A549 (cell line): ENCODE measurements around the gene DCAF7. TPM values are rescaled to one million over a fixed set of nuclear protein-coding genes. Genes with fewer than 3 reads are reported as not detected.

Source experiments
- ATAC-seq, 2 experiments: fragments of 200-7000 bp in 1 of 2; fragments of >200 bp in 1 of 2; cut with Nextera tagmentation in 1 of 2; cut with Tn5 transposase in 1 of 2; 3 replicates each; pipeline versions ENCODE4 v1.8.0 to v1.9.1; 2018 to 2020; ENCODE audit warnings: mild to moderate bottlenecking in 1 of 2, moderate library complexity in 1 of 2
- CTCF ChIA-PET: fragments of 300-600 bp; sonication (Branson Sonifier 250); formaldehyde crosslinking; extraction: SDS; loops from one replicate; lab custom pipeline; 2021; ENCODE audit warnings: antibody characterized with exemption, inconsistent platforms; lab: Yijun Ruan, JAX
- POLR2A ChIA-PET: fragments of 350-600 bp; formaldehyde crosslinking; extraction: SDS; loops from one replicate; lab custom pipeline; 2021; ENCODE audit warnings: antibody characterized with exemption, inconsistent platforms; lab: Yijun Ruan, JAX
- DNase-seq, 2 experiments: peaks; one replicate each; pipeline versions ENCODE4 v3.0.0 to v3.0.0-alpha.2; 2011 to 2016; ENCODE audit warnings: low read depth in 1 of 2, low spot score in 1 of 2
- FAIRE-seq: peaks from 2 replicates; lab custom pipeline; 2011; peaks lifted over from hg19 to GRCh38; lab: Jason Lieb, UNC
- H3K27ac ChIP-seq, 2 experiments: fragments of >200 bp; sonication (Bioruptor Twin); formaldehyde crosslinking; 3 replicates each; pipeline ENCODE4 v1.5.1; 2016 to 2017
- H3K4me1 ChIP-seq: fragments of >200 bp; sonication (Bioruptor Twin); formaldehyde crosslinking; 3 replicates; pipeline ENCODE4 v1.6.1; 2016
- H3K4me2 ChIP-seq: fragments of >200 bp; sonication (Bioruptor Twin); formaldehyde crosslinking; 3 replicates; pipeline ENCODE4 v1.6.1; 2016
- H3K4me3 ChIP-seq: fragments of >200 bp; sonication (Bioruptor Twin); formaldehyde crosslinking; 3 replicates; pipeline ENCODE4 v1.5.1; 2016
- H3K9me3 ChIP-seq: fragments of >200 bp; sonication (Bioruptor Twin); formaldehyde crosslinking; 3 replicates; pipeline ENCODE4 v1.6.1; 2016
- BHLHE40 ChIP-seq: IDR thresholded peaks from 2 replicates; pipeline ENCODE4 v1.6.1; 2012; ENCODE audit warnings: low read depth, low read length, inconsistent platforms
- CHD2 ChIP-seq: fragments of 150-350 bp; IDR thresholded peaks from 2 replicates; pipeline ENCODE4 v1.6.1; 2014; ENCODE audit warnings: low read length; ENCODE audit not compliant: partially characterized antibody
- CHD4 ChIP-seq: fragments of 200-600 bp; sonication (generic); IDR thresholded peaks from 2 replicates; pipeline ENCODE4 v1.6.1; 2016; ENCODE audit warnings: antibody characterized with exemption, mild to moderate bottlenecking, borderline replicate concordance
- EHMT2 ChIP-seq: fragments of 200-600 bp; sonication (generic); IDR thresholded peaks from 2 replicates; pipeline ENCODE4 v1.6.1; 2016; ENCODE audit warnings: antibody characterized with exemption, low read depth, mild to moderate bottlenecking, moderate library complexity
- EP300 ChIP-seq, 2 experiments: fragments of >200 bp; sonication (Bioruptor Twin); formaldehyde crosslinking; IDR thresholded peaks; 2 replicates in 1 of 2; 3 replicates in 1 of 2; pipeline ENCODE4 v1.6.1; 2016 to 2017
- ESRRA ChIP-seq: fragments of 150-350 bp; IDR thresholded peaks from 2 replicates; pipeline ENCODE4 v1.6.1; 2014; ENCODE audit warnings: mild to moderate bottlenecking, low read length, borderline replicate concordance
- FOXS1 ChIP-seq: fragments of 250-450 bp; sonication (Bioruptor Pico); IDR thresholded peaks from 2 replicates; pipeline ENCODE4 v1.5.0; 2020; ENCODE audit warnings: mild to moderate bottlenecking, moderate library complexity
- GATA3 ChIP-seq: IDR thresholded peaks from 2 replicates; pipeline ENCODE4 v1.6.1; 2012; ENCODE audit warnings: borderline replicate concordance
- HMGXB4 ChIP-seq: fragments of 250-450 bp; sonication (Bioruptor Pico); IDR thresholded peaks from 2 replicates; pipeline ENCODE4 v1.5.0; 2021; ENCODE audit warnings: mild to moderate bottlenecking, moderate library complexity, borderline replicate concordance
- HOXB13 ChIP-seq: fragments of 250-450 bp; sonication (Bioruptor Pico); IDR thresholded peaks from 2 replicates; pipeline ENCODE4 v1.5.0; 2020; ENCODE audit warnings: low read depth, mild to moderate bottlenecking, moderate library complexity
- HOXB5 ChIP-seq: fragments of 250-450 bp; sonication (Bioruptor Pico); IDR thresholded peaks from 2 replicates; pipeline ENCODE4 v1.5.0; 2020; ENCODE audit warnings: mild to moderate bottlenecking, moderate library complexity
- JUN ChIP-seq, 2 experiments: fragments of >200 bp; sonication (Bioruptor Twin); formaldehyde crosslinking; IDR thresholded peaks; 2 replicates in 1 of 2; 3 replicates in 1 of 2; pipeline ENCODE4 v1.6.1; 2016 to 2017
- MAX ChIP-seq: IDR thresholded peaks from 2 replicates; pipeline ENCODE4 v1.6.1; 2012
- PBX3 ChIP-seq: IDR thresholded peaks from 2 replicates; pipeline ENCODE4 v1.6.1; 2012
- PHF8 ChIP-seq: fragments of 200-600 bp; sonication (generic); IDR thresholded peaks from 2 replicates; pipeline ENCODE4 v1.6.1; 2016; ENCODE audit warnings: low read depth, mild to moderate bottlenecking, antibody characterized with exemption, moderate library complexity, borderline replicate concordance
- RAD21 ChIP-seq, 2 experiments: fragments of >200 bp in 1 of 2; sonication (Bioruptor Twin) in 1 of 2; formaldehyde crosslinking in 1 of 2; IDR thresholded peaks in 1 of 2; conservative IDR thresholded peaks in 1 of 2; 2 replicates in 1 of 2; 3 replicates in 1 of 2; pipeline ENCODE4 v1.6.1; 2012 to 2018; ENCODE audit warnings: inconsistent platforms in 1 of 2
- RARB ChIP-seq: fragments of 250-450 bp; sonication (Bioruptor Pico); IDR thresholded peaks from 2 replicates; pipeline ENCODE4 v1.8.0; 2021; ENCODE audit warnings: mild to moderate bottlenecking, moderate library complexity
- REST ChIP-seq: fragments of 200-600 bp; sonication (generic); IDR thresholded peaks from 2 replicates; pipeline ENCODE4 v1.6.1; 2016; ENCODE audit warnings: antibody characterized with exemption, mild to moderate bottlenecking, moderate library complexity
- RFX5 ChIP-seq: fragments of 450-650 bp; IDR thresholded peaks from 2 replicates; pipeline ENCODE4 v1.7.1; 2014; ENCODE audit warnings: antibody characterized with exemption, mild to moderate bottlenecking, moderate library complexity
- RNF2 ChIP-seq: fragments of 200-600 bp; sonication (generic); IDR thresholded peaks from 2 replicates; pipeline ENCODE4 v1.6.1; 2016; ENCODE audit warnings: low read depth, mild to moderate bottlenecking, antibody characterized with exemption, moderate library complexity, borderline replicate concordance
- USF2 ChIP-seq: fragments of 450-650 bp; IDR thresholded peaks from 2 replicates; pipeline ENCODE4 v1.6.1; 2014; ENCODE audit warnings: antibody characterized with exemption
- ZC3H11A ChIP-seq: fragments of 450-650 bp; IDR thresholded peaks from 2 replicates; pipeline ENCODE4 v1.6.1; 2014; ENCODE audit warnings: antibody characterized with exemption, mild to moderate bottlenecking
- ZFP36 ChIP-seq: fragments of 450-650 bp; IDR thresholded peaks from 2 replicates; pipeline ENCODE4 v1.6.1; 2014; ENCODE audit warnings: borderline replicate concordance; ENCODE audit not compliant: partially characterized antibody
- ZNF302 ChIP-seq: fragments of 250-450 bp; sonication (Bioruptor Pico); IDR thresholded peaks from 2 replicates; pipeline ENCODE4 v1.9.0; 2021; ENCODE audit warnings: inconsistent platforms, mild to moderate bottlenecking, moderate library complexity
- WGBS: methylation state at CpG from one replicate; pipeline ENCODE4 v1.1.6; 2017; ENCODE audit errors: missing lambda C conversion rate; 5-methylcytosine and 5-hydroxymethylcytosine counted together
- polyA plus RNA-seq, 4 experiments: library from polyadenylated mRNA; depleted of rRNA in 3 of 4; stranded (reverse); fragments of >200 nt; fragmentation: RNase III in 1 of 4; extraction: RNeasy Plus Mini Kit Qiagen cat#74134 plus additional on column Dnase treatment in 1 of 4; gene quantifications; 2 replicates in 3 of 4; 3 replicates in 1 of 4; pipeline ENCODE4 v1.2.3, GENCODE V29; 2011 to 2017

The DCAF7 gene
- polyA plus RNA-seq, 2 of the 4 experiments (the other 2 are of a cell fraction) = 37.9 to 51.4 TPM

- WGBS = 60% methylated on average over 8 of the region's 8 CpGs
- no peak for TF ChIP-seq ZNF302 (CRISPR knock-in tag)
- no peak for TF ChIP-seq EHMT2
- TF ChIP-seq RARB (CRISPR knock-in tag) = no peak
- no peak for TF ChIP-seq CHD4
- no peak for TF ChIP-seq HMGXB4 (CRISPR knock-in tag)
- TF ChIP-seq FOXS1 (CRISPR knock-in tag) = no peak
- TF ChIP-seq JUN (IDR thresholded peaks at IDR 0.05) = no peak
- CTCF ChIA-PET = interaction anchor here (0.6 to 1.0 kb wide), 4 partner anchors 10 to 105 kb away, joined by 3 to 4 read pairs (median 3); no protein-coding TSS in a partner anchor
- POLR2A ChIA-PET = no interaction called here
- no peaks in the 10 kb centered on the region for H3K4me1 ChIP-seq
- no peak for ATAC-seq
- FAIRE-seq = no peak
- no peak overlapping the region for H3K4me2 ChIP-seq
- H3K27ac ChIP-seq = no peak overlapping the region
- H3K4me3 ChIP-seq = no peak overlapping the region
- H3K9me3 ChIP-seq = no peaks in the 10 kb centered on the region
- DNase-seq = no peak
Measured at GRCh38 chr17:63511331-63511730, 38.9 kb upstream of the DCAF7 start.

GRCh38 chr17:63512388-63512787 is 37.9 kb upstream of the DCAF7 start:
- no peak overlapping the region for H3K4me2 ChIP-seq
- no peak for DNase-seq
- POLR2A ChIA-PET = no interaction called here
- H3K4me3 ChIP-seq = no peak overlapping the region
- 54% methylated on average over 3 of the region's 3 CpGs for WGBS
- H3K4me1 ChIP-seq = no peaks in the 10 kb centered on the region
- no peak overlapping the region for H3K27ac ChIP-seq
- TF ChIP-seq RAD21 (conservative IDR thresholded peaks at IDR 0.05 in 1 of 2, IDR thresholded peaks at IDR 0.05 in 1 of 2) (no peak), RARB (CRISPR knock-in tag) (no peak), PHF8 (no peak), RNF2 (no peak), GATA3 (no peak), RFX5 (no peak), PBX3 (no peak), EHMT2 (no peak), MAX (no peak), HOXB5 (CRISPR knock-in tag) (no peak), HOXB13 (no peak), EP300 (IDR thresholded peaks at IDR 0.05) (no peak), REST (no peak), CHD2 (no peak), USF2 (no peak), ESRRA (no peak), ZFP36 (no peak), ZC3H11A (no peak), BHLHE40 (no peak)
- CTCF ChIA-PET = interaction anchor here (0.7 kb wide), 1 partner anchor 8 kb away, joined by 3 read pairs; no protein-coding TSS in a partner anchor
- ATAC-seq = no peak
- FAIRE-seq = no peak
- H3K9me3 ChIP-seq = no peaks in the 10 kb centered on the region
